ENCODE data around the gene CD200R1. TPM values are rescaled to one million over a fixed set of nuclear protein-coding genes. Genes with fewer than 3 reads are reported as not detected.

The CD200R1 gene
- total and polyA plus RNA-seq, 2 experiments from 2014 or later, result 0.45 to 0.93 TPM

- 69% methylated on average over 5 of the region's 5 CpGs for WGBS (ENCODE audit: low lambda C conversion rate, missing lambda C conversion rate)
- no peak overlapping the region for H2AFZ ChIP-seq
- H3K27me3 ChIP-seq, result no peaks in the 10 kb centered on the region
- TF ChIP-seq CTCF (IDR thresholded peaks at IDR 0.05; ENCODE audit: poor library complexity) (no peak), EZH2 (IDR thresholded peaks at IDR 0.05; ENCODE audit: borderline replicate concordance) (no peak), EZH2phosphoT487 (IDR thresholded peaks at IDR 0.05; ENCODE audit: low read depth, severe bottlenecking, unreplicated experiment) (no peak)
- H3K27ac ChIP-seq, result no peak overlapping the region
- no peaks in the 10 kb centered on the region for H3K4me1 ChIP-seq (ENCODE audit: insufficient read depth)
- H4K20me1 ChIP-seq (ENCODE audit: insufficient read depth, poor library complexity, severe bottlenecking), result no peaks in the 10 kb centered on the region
- no peaks in the 10 kb centered on the region for H3K9me2 ChIP-seq (replicated peaks; ENCODE audit: insufficient read depth)
- H3K79me2 ChIP-seq, result no peaks in the 10 kb centered on the region
- H3K4me3 ChIP-seq, result no peak overlapping the region
- no peaks in the 10 kb centered on the region for H3K36me3 ChIP-seq (replicated peaks; ENCODE audit: insufficient read depth, low read depth)
- H3K9me3 ChIP-seq (ENCODE audit: low read depth), result no peaks in the 10 kb centered on the region
- no peak for DNase-seq (ENCODE audit: low spot score)
- no peak overlapping the region for H3K4me2 ChIP-seq
These were observed 80.6 kb downstream of the CD200R1 start for GRCh38 chr3:112894258-112894657.

GRCh38 chr3:112889357-112889756, 85.5 kb downstream of the CD200R1 start:
- H3K4me2 ChIP-seq, result no peak overlapping the region
- H3K27me3 ChIP-seq, result no peaks in the 10 kb centered on the region
- H3K4me1 ChIP-seq (ENCODE audit: insufficient read depth), result no peaks in the 10 kb centered on the region
- no peaks in the 10 kb centered on the region for H3K9me2 ChIP-seq (replicated peaks; ENCODE audit: insufficient read depth)
- no peaks in the 10 kb centered on the region for H3K9me3 ChIP-seq (ENCODE audit: low read depth)
- no peaks in the 10 kb centered on the region for H3K36me3 ChIP-seq (replicated peaks; ENCODE audit: insufficient read depth, low read depth)
- no peak overlapping the region for H3K4me3 ChIP-seq
- DNase-seq (ENCODE audit: low spot score), result no peak
- no peaks in the 10 kb centered on the region for H4K20me1 ChIP-seq (ENCODE audit: insufficient read depth, poor library complexity, severe bottlenecking)
- 80% methylated on average over 3 of the region's 3 CpGs for WGBS (ENCODE audit: low lambda C conversion rate, missing lambda C conversion rate)
- H3K79me2 ChIP-seq, result no peaks in the 10 kb centered on the region
- H3K27ac ChIP-seq, result no peak overlapping the region
- no peak overlapping the region for H2AFZ ChIP-seq
- TF ChIP-seq EZH2phosphoT487 (IDR thresholded peaks at IDR 0.05; ENCODE audit: low read depth, severe bottlenecking, unreplicated experiment) (no peak), EZH2 (IDR thresholded peaks at IDR 0.05; ENCODE audit: borderline replicate concordance) (no peak), CTCF (IDR thresholded peaks at IDR 0.05; ENCODE audit: poor library complexity) (no peak)

GRCh38 chr3:112888381-112889085, 86.4 kb downstream of the CD200R1 start:
- no peak overlapping the region for H3K4me2 ChIP-seq
- TF ChIP-seq EZH2phosphoT487 (IDR thresholded peaks at IDR 0.05; ENCODE audit: low read depth, severe bottlenecking, unreplicated experiment) (no peak), CTCF (IDR thresholded peaks at IDR 0.05; ENCODE audit: poor library complexity) (no peak), EZH2 (IDR thresholded peaks at IDR 0.05; ENCODE audit: borderline replicate concordance) (no peak)
- DNase-seq (ENCODE audit: low spot score), result no peak
- no peak overlapping the region for H2AFZ ChIP-seq
- H3K4me1 ChIP-seq (ENCODE audit: insufficient read depth), result no peaks in the 10 kb centered on the region
- no peaks in the 10 kb centered on the region for H3K9me3 ChIP-seq (ENCODE audit: low read depth)
- WGBS (ENCODE audit: low lambda C conversion rate, missing lambda C conversion rate), result 62% methylated on average over 2 of the region's 2 CpGs
- H3K4me3 ChIP-seq, result no peak overlapping the region
- no peaks in the 10 kb centered on the region for H3K79me2 ChIP-seq
- H3K27me3 ChIP-seq, result no peaks in the 10 kb centered on the region
- H3K9me2 ChIP-seq (replicated peaks; ENCODE audit: insufficient read depth), result no peaks in the 10 kb centered on the region
- no peak overlapping the region for H3K27ac ChIP-seq
- H4K20me1 ChIP-seq (ENCODE audit: insufficient read depth, poor library complexity, severe bottlenecking), result no peaks in the 10 kb centered on the region
- no peaks in the 10 kb centered on the region for H3K36me3 ChIP-seq (replicated peaks; ENCODE audit: insufficient read depth, low read depth)
